A549 (cell line): ENCODE data around the gene MYPOP.

ENCODE experiments used
- CEBPB ChIP-seq, 2 experiments: fragments of >200 bp in 1 of 2; sonication (Bioruptor Twin) in 1 of 2; formaldehyde crosslinking in 1 of 2; IDR thresholded peaks; 2 replicates each; pipeline ENCODE4 v1.6.1; 2012 to 2016
- CTCF ChIP-seq: fragments of >200 bp; sonication (Bioruptor Twin); formaldehyde crosslinking; IDR thresholded peaks from 3 replicates; pipeline ENCODE4 v1.5.1; 2016
- EP300 ChIP-seq, 2 experiments: fragments of >200 bp; sonication (Bioruptor Twin); formaldehyde crosslinking; IDR thresholded peaks; 2 replicates in 1 of 2; 3 replicates in 1 of 2; pipeline ENCODE4 v1.6.1; 2016 to 2017
- HOXA7 ChIP-seq: fragments of 250-450 bp; sonication (Bioruptor Pico); IDR thresholded peaks from 2 replicates; pipeline ENCODE4 v1.5.0; 2020; ENCODE audit warnings: mild to moderate bottlenecking, moderate library complexity
- KDM1A ChIP-seq: fragments of 200-600 bp; sonication (generic); IDR thresholded peaks from 2 replicates; pipeline ENCODE4 v1.6.1; 2016; ENCODE audit warnings: low read depth, mild to moderate bottlenecking
- MAX ChIP-seq: IDR thresholded peaks from 2 replicates; pipeline ENCODE4 v1.6.1; 2012
- MAZ ChIP-seq: fragments of 150-350 bp; IDR thresholded peaks from 2 replicates; pipeline ENCODE4 v1.6.1; 2014; ENCODE audit warnings: antibody characterized with exemption, low read depth, low read length, borderline replicate concordance
- POLR2A ChIP-seq: IDR thresholded peaks from 2 replicates; pipeline ENCODE4 v1.6.1; 2012; ENCODE audit warnings: mild to moderate bottlenecking, low read length
- ZSCAN20 ChIP-seq: fragments of 250-450 bp; sonication (Bioruptor Pico); IDR thresholded peaks from 2 replicates; pipeline ENCODE4 v1.8.0; 2022; ENCODE audit warnings: mild to moderate bottlenecking, moderate library complexity
- TF ChIP-seq, protein P1 (sequence below): fragments of 200-600 bp; sonication (generic); IDR thresholded peaks from 2 replicates; pipeline ENCODE4 v1.6.1; 2016; ENCODE audit warnings: antibody characterized with exemption, mild to moderate bottlenecking, moderate library complexity
- TF ChIP-seq, protein P2 (sequence below): fragments of 150-350 bp; IDR thresholded peaks from 2 replicates; pipeline ENCODE4 v1.6.1; 2014; ENCODE audit warnings: low read depth, mild to moderate bottlenecking, low read length

- TF ChIP-seq CEBPB (IDR thresholded peaks at IDR 0.05) (no peak), CTCF (no peak), EP300 (IDR thresholded peaks at IDR 0.05) (no peak), MAX (no peak), MAZ (no peak), POLR2A (no peak), KDM1A (no peak), ZSCAN20 (CRISPR knock-in tag) (no peak), HOXA7 (no peak)
- TF ChIP-seq, protein P1, sequence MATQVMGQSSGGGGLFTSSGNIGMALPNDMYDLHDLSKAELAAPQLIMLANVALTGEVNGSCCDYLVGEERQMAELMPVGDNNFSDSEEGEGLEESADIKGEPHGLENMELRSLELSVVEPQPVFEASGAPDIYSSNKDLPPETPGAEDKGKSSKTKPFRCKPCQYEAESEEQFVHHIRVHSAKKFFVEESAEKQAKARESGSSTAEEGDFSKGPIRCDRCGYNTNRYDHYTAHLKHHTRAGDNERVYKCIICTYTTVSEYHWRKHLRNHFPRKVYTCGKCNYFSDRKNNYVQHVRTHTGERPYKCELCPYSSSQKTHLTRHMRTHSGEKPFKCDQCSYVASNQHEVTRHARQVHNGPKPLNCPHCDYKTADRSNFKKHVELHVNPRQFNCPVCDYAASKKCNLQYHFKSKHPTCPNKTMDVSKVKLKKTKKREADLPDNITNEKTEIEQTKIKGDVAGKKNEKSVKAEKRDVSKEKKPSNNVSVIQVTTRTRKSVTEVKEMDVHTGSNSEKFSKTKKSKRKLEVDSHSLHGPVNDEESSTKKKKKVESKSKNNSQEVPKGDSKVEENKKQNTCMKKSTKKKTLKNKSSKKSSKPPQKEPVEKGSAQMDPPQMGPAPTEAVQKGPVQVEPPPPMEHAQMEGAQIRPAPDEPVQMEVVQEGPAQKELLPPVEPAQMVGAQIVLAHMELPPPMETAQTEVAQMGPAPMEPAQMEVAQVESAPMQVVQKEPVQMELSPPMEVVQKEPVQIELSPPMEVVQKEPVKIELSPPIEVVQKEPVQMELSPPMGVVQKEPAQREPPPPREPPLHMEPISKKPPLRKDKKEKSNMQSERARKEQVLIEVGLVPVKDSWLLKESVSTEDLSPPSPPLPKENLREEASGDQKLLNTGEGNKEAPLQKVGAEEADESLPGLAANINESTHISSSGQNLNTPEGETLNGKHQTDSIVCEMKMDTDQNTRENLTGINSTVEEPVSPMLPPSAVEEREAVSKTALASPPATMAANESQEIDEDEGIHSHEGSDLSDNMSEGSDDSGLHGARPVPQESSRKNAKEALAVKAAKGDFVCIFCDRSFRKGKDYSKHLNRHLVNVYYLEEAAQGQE, result no peak
- TF ChIP-seq, protein P2, sequence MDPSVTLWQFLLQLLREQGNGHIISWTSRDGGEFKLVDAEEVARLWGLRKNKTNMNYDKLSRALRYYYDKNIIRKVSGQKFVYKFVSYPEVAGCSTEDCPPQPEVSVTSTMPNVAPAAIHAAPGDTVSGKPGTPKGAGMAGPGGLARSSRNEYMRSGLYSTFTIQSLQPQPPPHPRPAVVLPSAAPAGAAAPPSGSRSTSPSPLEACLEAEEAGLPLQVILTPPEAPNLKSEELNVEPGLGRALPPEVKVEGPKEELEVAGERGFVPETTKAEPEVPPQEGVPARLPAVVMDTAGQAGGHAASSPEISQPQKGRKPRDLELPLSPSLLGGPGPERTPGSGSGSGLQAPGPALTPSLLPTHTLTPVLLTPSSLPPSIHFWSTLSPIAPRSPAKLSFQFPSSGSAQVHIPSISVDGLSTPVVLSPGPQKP, result no peak
These were observed 1.5 kb downstream of the MYPOP start for GRCh38 chr19:45900738-45901431.
